ENCODE results near the gene SCAPER. TPM values are rescaled to one million over a fixed set of nuclear protein-coding genes. Genes with fewer than 3 reads are reported as not detected.

SCAPER gene
- total and polyA plus RNA-seq, 2 donors (not counting 1 experiment from before 2014, with no cell fraction given), result 8.3 to 61.6 TPM

GRCh38 chr15:76359152-76359551, 546.0 kb downstream of the SCAPER start:
- no peak overlapping the region for H3K9ac ChIP-seq (ENCODE audit: low read length)
- no peaks in the 10 kb centered on the region for H3K79me2 ChIP-seq (ENCODE audit: control insufficient read depth, insufficient read depth, low read length)
- H3K4me2 ChIP-seq (replicated peaks; ENCODE audit: low read depth, low read length, poor library complexity, severe bottlenecking), result no peak overlapping the region
- no peak overlapping the region for H3K4me3 ChIP-seq (ENCODE audit: control extremely low read depth in 1 of 5, extremely low read depth in 1 of 5, insufficient read depth in 1 of 5, low read depth in 2 of 5, low read length in 4 of 5)
- no peak overlapping the region for H3K27ac ChIP-seq (ENCODE audit: low read length in 2 of 2)
- no peaks in the 10 kb centered on the region for H3K27me3 ChIP-seq (replicated peaks in 1 of 4; ENCODE audit: control extremely low read depth in 1 of 4, control insufficient read depth in 3 of 4, insufficient read depth in 4 of 4, low read length in 3 of 4)
- no peak for DNase-seq
- H3K36me3 ChIP-seq (replicated peaks in 1 of 2; ENCODE audit: control extremely low read depth in 1 of 2, control insufficient read depth in 1 of 2, extremely low read depth in 1 of 2, insufficient read depth in 2 of 2, low read length in 1 of 2), result no peaks in the 10 kb centered on the region
- H4K20me1 ChIP-seq (ENCODE audit: control insufficient read depth, insufficient read depth, low read length, poor library complexity, severe bottlenecking), result no peaks in the 10 kb centered on the region
- no peaks in the 10 kb centered on the region for H3K9me3 ChIP-seq (ENCODE audit: control extremely low read depth in 1 of 3, control insufficient read depth in 2 of 3, insufficient read depth in 1 of 3, low read length in 2 of 3)
- no peak for TF ChIP-seq EZH2 (IDR thresholded peaks at IDR 0.05; ENCODE audit: borderline replicate concordance, insufficient read depth, low read depth, low read length, poor library complexity, severe bottlenecking)
- no peak for TF ChIP-seq CTCF (IDR thresholded peaks at IDR 0.05)
- H3K4me1 ChIP-seq (ENCODE audit: control insufficient read depth in 2 of 2, insufficient read depth in 2 of 2, low read length in 2 of 2), result no peaks in the 10 kb centered on the region
- 100% methylated on average over 3 of the region's 3 CpGs for WGBS (ENCODE audit: insufficient coverage)
- POLR2A ChIA-PET, result no interaction called here
- CTCF ChIA-PET, result no interaction called here
- Mint-ChIP-seq H3K4me3 (no peak overlapping the region), H3K27me3 (no peaks in the 10 kb centered on the region), H3K27ac (no peak overlapping the region), H3K4me1 (no peaks in the 10 kb centered on the region), H3K9me3 (ENCODE audit: insufficient read depth) (no peaks in the 10 kb centered on the region)
- ATAC-seq (ENCODE audit: low read depth), result no peak
- H2AFZ ChIP-seq (ENCODE audit: insufficient read depth, low read depth, low read length, poor library complexity, severe bottlenecking), result no peak overlapping the region
- intact Hi-C loops (cut with micrococcal nuclease), result no loop called here

GRCh38 chr15:76358453-76358852, 546.7 kb downstream of the SCAPER start:
- DNase-seq, result no peak
- intact Hi-C loops (cut with micrococcal nuclease), result no loop called here
- Histone ChIP-seq H3K4me3 (ENCODE audit: control extremely low read depth in 1 of 5, extremely low read depth in 1 of 5, insufficient read depth in 1 of 5, low read depth in 2 of 5, low read length in 4 of 5) (no peak overlapping the region), H3K9me3 (ENCODE audit: control extremely low read depth in 1 of 3, control insufficient read depth in 2 of 3, insufficient read depth in 1 of 3, low read length in 2 of 3) (no peaks in the 10 kb centered on the region), H3K4me1 (ENCODE audit: control insufficient read depth in 2 of 2, insufficient read depth in 2 of 2, low read length in 2 of 2) (no peaks in the 10 kb centered on the region), H2AFZ (ENCODE audit: insufficient read depth, low read depth, low read length, poor library complexity, severe bottlenecking) (no peak overlapping the region), H3K36me3 (replicated peaks in 1 of 2; ENCODE audit: control extremely low read depth in 1 of 2, control insufficient read depth in 1 of 2, extremely low read depth in 1 of 2, insufficient read depth in 2 of 2, low read length in 1 of 2) (no peaks in the 10 kb centered on the region), H3K27me3 (replicated peaks in 1 of 4; ENCODE audit: control extremely low read depth in 1 of 4, control insufficient read depth in 3 of 4, insufficient read depth in 4 of 4, low read length in 3 of 4) (no peaks in the 10 kb centered on the region), H4K20me1 (ENCODE audit: control insufficient read depth, insufficient read depth, low read length, poor library complexity, severe bottlenecking) (no peaks in the 10 kb centered on the region), H3K9ac (ENCODE audit: low read length) (no peak overlapping the region), H3K4me2 (replicated peaks; ENCODE audit: low read depth, low read length, poor library complexity, severe bottlenecking) (no peak overlapping the region), H3K27ac (ENCODE audit: low read length in 2 of 2) (no peak overlapping the region), H3K79me2 (ENCODE audit: control insufficient read depth, insufficient read depth, low read length) (no peaks in the 10 kb centered on the region)
- Mint-ChIP-seq H3K27me3 (no peaks in the 10 kb centered on the region), H3K4me3 (no peak overlapping the region), H3K9me3 (ENCODE audit: insufficient read depth) (no peaks in the 10 kb centered on the region), H3K4me1 (no peaks in the 10 kb centered on the region), H3K27ac (no peak overlapping the region)
- TF ChIP-seq EZH2 (IDR thresholded peaks at IDR 0.05; ENCODE audit: borderline replicate concordance, insufficient read depth, low read depth, low read length, poor library complexity, severe bottlenecking) (no peak), CTCF (IDR thresholded peaks at IDR 0.05) (no peak)
- ChIA-PET CTCF (no interaction called here), POLR2A (no interaction called here)
- ATAC-seq (ENCODE audit: low read depth), result no peak
- WGBS (ENCODE audit: insufficient coverage), result 100% methylated on average over 1 of the region's 3 CpGs
